GM12872 (cell line): ENCODE measurements around the gene LMX1A.

Experiments used
- CTCF ChIP-seq: IDR thresholded peaks from 3 replicates; pipeline ENCODE4 v1.5.1; 2011; ENCODE audit warnings: low read depth, mild to moderate bottlenecking, low read length, moderate library complexity; ENCODE audit not compliant: insufficient read depth

The LMX1A gene

GRCh38 chr1:165284454-165284853 is 72.1 kb downstream of the LMX1A start:
- no peak for TF ChIP-seq CTCF

DNA sequence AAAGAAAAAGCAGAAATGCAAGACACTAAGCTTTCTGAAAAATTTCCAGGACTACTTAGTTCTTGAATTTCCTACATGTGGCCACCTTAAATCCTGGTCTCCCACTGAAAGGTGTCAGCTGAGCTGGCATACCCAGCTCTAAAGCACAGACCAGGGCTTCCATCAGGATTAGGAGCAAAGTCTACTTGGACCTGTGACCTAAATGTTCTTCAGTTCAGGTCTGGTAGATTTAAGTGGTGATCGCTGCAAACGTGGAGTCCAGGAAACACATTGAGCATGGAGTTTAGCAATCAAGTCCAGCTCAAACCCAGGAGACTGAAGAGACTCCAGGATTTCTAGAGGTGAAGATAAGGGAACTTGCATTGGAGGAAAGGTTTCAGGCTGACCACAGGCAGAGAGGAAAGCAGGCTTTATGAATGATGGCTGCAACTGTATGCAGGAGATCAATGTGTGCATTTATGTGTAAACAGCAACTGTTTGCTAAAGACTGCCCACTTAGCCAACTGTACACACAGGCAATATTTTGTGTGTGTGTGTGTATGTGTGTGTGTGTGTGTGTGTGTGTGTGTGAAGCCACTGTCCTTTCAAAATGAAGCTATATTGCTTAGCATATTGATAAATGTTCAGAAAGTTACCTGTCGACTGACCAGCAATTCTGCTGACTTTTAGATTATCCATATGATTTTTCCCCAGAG is 75.2 kb downstream of the LMX1A start:
- TF ChIP-seq CTCF: no peak

GRCh38 chr1:165279882-165280281 is 76.6 kb downstream of the LMX1A start:
- TF ChIP-seq CTCF: no peak

- TF ChIP-seq CTCF: no peak
Measured at GRCh38 chr1:165276314-165276713, 80.2 kb downstream of the LMX1A start.

DNA sequence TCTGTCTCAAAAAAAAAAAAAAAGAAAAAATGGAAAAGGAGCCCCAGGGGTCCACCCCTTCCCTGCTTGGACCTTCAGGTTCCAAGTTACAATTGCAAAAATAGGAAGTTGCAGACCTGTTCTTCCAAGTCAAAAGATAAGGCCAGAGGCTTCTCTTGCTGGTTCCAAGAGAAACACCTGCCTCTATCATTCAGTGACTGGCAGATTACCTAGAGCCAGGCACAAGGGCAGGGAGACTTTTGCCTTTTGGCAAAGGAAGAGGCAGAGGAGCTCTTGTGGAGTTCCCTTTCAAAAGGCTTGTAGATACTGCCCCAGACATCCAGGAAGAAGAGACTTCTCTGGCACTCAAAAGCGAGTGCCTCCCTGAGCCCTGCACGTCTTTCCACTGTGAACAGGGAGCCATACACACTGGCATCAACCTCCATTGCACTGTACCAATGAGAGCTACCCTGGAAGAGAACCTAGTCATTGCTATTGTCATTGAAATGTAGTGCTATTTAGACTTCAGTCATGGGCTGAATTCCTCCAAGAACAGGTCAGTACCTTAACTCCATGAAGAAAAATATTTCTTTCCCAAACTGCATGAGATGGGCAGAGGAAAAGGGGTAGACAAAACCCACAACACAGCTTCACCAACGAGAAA is 91.2 kb downstream of the LMX1A start:
- no peak for TF ChIP-seq CTCF

DNA sequence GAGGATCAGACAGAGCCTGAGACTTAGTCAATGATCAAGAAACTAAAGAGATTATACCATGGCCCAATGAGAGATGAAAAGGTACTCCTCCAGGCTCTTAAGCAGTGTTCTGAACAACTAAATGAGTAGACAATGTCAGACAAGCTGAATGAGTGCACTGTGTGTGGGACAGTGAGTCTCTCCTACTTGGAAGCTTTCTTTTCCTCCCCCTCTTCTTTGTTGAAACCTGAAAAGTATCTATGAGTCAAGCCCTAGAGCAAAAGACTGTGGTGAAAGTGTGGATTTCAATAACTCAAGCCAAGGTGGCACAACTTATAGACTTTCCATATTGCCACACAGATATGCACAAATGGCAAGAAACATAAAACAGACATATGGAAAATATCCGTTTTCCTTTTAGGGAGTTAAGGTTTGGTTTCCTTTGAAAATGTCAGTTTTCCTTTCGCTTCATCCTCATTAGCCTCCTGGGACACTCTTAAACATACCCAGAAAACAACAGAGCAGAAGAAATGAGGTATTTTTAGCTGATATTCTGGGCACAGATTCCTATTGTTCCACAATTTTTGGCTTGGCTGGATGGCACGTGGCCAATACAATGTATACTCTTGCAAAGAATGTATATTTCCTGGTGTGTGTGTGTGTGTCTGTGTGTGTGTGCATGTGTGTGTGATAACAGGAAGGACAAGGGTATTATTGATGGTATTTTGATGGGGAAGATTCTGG is 96.6 kb downstream of the LMX1A start:
- no peak for TF ChIP-seq CTCF

DNA sequence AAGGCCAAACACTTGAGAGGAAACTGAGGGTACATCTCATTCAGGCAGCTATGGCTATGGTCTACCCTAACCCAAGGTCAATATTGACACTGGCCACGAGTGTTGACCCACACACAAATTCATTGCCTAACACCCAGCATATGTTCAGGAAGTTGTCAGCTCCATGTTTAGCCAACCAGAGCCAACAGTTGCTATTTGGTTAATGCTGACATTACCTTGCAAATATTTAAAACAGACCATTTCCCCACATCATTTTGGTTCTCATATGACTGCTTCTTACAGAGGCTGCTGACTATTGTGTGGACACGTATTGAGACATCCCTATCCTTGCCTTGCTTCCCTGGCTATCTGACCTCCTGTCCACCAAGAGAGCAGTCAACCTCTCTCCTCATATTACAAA is 97.3 kb downstream of the LMX1A start:
- no peak for TF ChIP-seq CTCF
